HepG2 (cell line): ENCODE data around the gene SSBP4. TPM values are rescaled to one million over a fixed set of nuclear protein-coding genes. Genes with fewer than 3 reads are reported as not detected.

Source experiments
- ARNT2 ChIP-seq: sonication (generic); formaldehyde crosslinking; IDR thresholded peaks from 2 replicates; pipeline ENCODE4 v1.8.0; 2022; ENCODE audit warnings: mild to moderate bottlenecking, low read depth, missing genetic modification reagents, moderate library complexity
- ELF3 ChIP-seq: IDR thresholded peaks from 2 replicates; pipeline ENCODE4 v1.6.1; 2016; ENCODE audit warnings: missing genetic modification reagents, missing compliant biosample characterization
- JUND ChIP-seq: sonication (generic); formaldehyde crosslinking; IDR thresholded peaks from 2 replicates; pipeline ENCODE4 v1.8.0; 2022; ENCODE audit warnings: mild to moderate bottlenecking, missing genetic modification reagents
- KDM5B ChIP-seq: sonication (generic); formaldehyde crosslinking; IDR thresholded peaks from 2 replicates; pipeline ENCODE4 v1.4.0; 2020; ENCODE audit warnings: missing genetic modification reagents, mild to moderate bottlenecking, borderline replicate concordance
- KLF9 ChIP-seq: IDR thresholded peaks from 2 replicates; pipeline ENCODE4 v1.6.1; 2016; ENCODE audit warnings: low read depth
- PHF8 ChIP-seq: sonication (generic); formaldehyde crosslinking; IDR thresholded peaks from 2 replicates; pipeline ENCODE4 v1.5.0; 2020; ENCODE audit warnings: missing genetic modification reagents
- SAP130 ChIP-seq: IDR thresholded peaks from 2 replicates; pipeline ENCODE4 v1.6.1; 2016; ENCODE audit warnings: low read depth
- SP5 ChIP-seq: IDR thresholded peaks from 2 replicates; pipeline ENCODE4 v1.6.1; 2016; ENCODE audit warnings: low read depth, borderline replicate concordance
- ZKSCAN5 ChIP-seq: sonication (generic); formaldehyde crosslinking; IDR thresholded peaks from 2 replicates; pipeline ENCODE4 v1.5.1; 2020; ENCODE audit warnings: mild to moderate bottlenecking, missing genetic modification reagents
- ZMYM2 ChIP-seq: sonication (generic); formaldehyde crosslinking; IDR thresholded peaks from 2 replicates; pipeline ENCODE4 v1.8.0; 2022; ENCODE audit warnings: mild to moderate bottlenecking, missing genetic modification reagents
- ZNF143 ChIP-seq: sonication (generic); formaldehyde crosslinking; IDR thresholded peaks from 2 replicates; pipeline ENCODE4 v1.4.0; 2020; ENCODE audit warnings: missing genetic modification reagents
- ZNF543 ChIP-seq: sonication (generic); formaldehyde crosslinking; IDR thresholded peaks from 2 replicates; pipeline ENCODE4 v1.4.0; 2020; ENCODE audit warnings: mild to moderate bottlenecking, missing genetic modification reagents
- polyA plus RNA-seq, 8 experiments: library from polyadenylated mRNA; depleted of rRNA in 3 of 8; stranded (reverse) in 7 of 8; unstranded in 1 of 8; fragments of >200 nt; fragmentation: Illumina TruSeq in 4 of 8; extraction: Trizol in 4 of 8; gene quantifications; 2 replicates each; pipeline versions ENCODE4 v1.2.1 to v1.2.3, GENCODE V29; 2011 to 2016; ENCODE audit warnings: low read depth in 4 of 8, missing spikeins in 1 of 8, mixed read lengths in 1 of 8; ENCODE audit not compliant: insufficient read depth in 1 of 8
- total RNA-seq, 5 experiments: library from RNA; depleted of rRNA; stranded (reverse); fragments of >200 nt; fragmentation: Illumina TruSeq; extraction: Trizol; gene quantifications; 2 replicates each; pipeline ENCODE4 v1.2.3, GENCODE V29; 2016; ENCODE audit warnings: low read depth in 1 of 5
- TF ChIP-seq, protein P1 (sequence below): IDR thresholded peaks from 2 replicates; pipeline ENCODE4 v1.6.1; 2018; ENCODE audit warnings: missing genetic modification reagents
- TF ChIP-seq, protein P2 (sequence below): sonication (generic); formaldehyde crosslinking; IDR thresholded peaks from 2 replicates; pipeline ENCODE4 v1.4.0; 2020; ENCODE audit warnings: missing genetic modification reagents, borderline replicate concordance
- TF ChIP-seq, protein P3 (sequence below): sonication (generic); formaldehyde crosslinking; IDR thresholded peaks from 2 replicates; pipeline ENCODE4 v1.5.1; 2020; ENCODE audit warnings: mild to moderate bottlenecking, moderate library complexity, missing genetic modification reagents
- TF ChIP-seq, protein P4 (sequence below): sonication (generic); formaldehyde crosslinking; IDR thresholded peaks from 2 replicates; pipeline ENCODE4 v1.5.0; 2020; ENCODE audit warnings: missing genetic modification reagents
- TF ChIP-seq, protein P5 (sequence below): sonication (generic); formaldehyde crosslinking; IDR thresholded peaks from 2 replicates; pipeline ENCODE4 v1.4.0; 2020; ENCODE audit warnings: mild to moderate bottlenecking, missing genetic modification reagents
- TF ChIP-seq, protein P6 (sequence below): IDR thresholded peaks from 2 replicates; pipeline ENCODE4 v1.6.1; 2016

Gene SSBP4
- total and polyA plus RNA-seq, 2 of the 13 experiments (the other 11 are each of a cell fraction or from before 2014, with no cell fraction given): 20.8 to 39.5 TPM

DNA sequence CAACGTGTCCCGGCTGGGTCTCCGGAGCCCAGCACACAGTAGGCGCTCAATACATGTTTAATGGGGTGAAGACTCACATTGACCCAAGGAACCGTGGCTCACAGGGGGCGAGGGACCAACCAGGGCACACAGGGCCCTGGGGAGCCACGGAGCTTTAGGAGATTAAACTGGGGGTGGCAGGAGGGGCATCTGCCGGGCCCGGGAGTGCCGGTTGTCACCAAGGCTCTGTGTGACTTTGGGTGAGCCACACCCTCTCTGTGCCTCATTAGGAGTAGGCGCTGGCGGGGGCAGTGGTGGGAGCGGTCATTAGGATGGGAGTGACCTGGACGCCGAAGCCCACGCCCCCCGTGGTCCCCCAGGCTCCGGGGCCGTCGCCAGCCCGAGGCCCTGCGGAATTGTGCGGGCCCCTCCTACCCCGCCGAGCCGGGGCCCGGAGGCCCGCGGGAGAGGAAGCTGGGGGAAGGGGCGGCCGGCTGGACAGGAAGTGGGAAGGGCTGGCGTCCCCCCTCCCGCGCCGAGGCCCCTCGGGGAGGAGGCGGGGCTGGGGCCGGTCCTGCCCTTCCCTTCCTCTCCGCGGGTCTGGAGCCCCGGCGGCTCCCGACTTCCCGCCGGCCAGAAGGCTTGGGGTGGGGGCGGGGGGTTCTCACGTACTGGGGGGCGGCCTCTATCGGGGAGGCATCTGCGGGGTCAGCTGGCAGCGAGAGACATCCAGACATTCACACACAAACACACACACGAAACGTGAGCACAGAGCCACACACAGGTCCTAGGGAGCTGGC lies 1.8 kb upstream of the SSBP4 start (continued):
- TF ChIP-seq, protein P1, sequence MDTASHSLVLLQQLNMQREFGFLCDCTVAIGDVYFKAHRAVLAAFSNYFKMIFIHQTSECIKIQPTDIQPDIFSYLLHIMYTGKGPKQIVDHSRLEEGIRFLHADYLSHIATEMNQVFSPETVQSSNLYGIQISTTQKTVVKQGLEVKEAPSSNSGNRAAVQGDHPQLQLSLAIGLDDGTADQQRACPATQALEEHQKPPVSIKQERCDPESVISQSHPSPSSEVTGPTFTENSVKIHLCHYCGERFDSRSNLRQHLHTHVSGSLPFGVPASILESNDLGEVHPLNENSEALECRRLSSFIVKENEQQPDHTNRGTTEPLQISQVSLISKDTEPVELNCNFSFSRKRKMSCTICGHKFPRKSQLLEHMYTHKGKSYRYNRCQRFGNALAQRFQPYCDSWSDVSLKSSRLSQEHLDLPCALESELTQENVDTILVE (CRISPR knock-in tag): peak; percentile 58; the same call in 1 of the 2 replicates
- peak; percentile 83 for TF ChIP-seq SP5
- TF ChIP-seq, protein P2, sequence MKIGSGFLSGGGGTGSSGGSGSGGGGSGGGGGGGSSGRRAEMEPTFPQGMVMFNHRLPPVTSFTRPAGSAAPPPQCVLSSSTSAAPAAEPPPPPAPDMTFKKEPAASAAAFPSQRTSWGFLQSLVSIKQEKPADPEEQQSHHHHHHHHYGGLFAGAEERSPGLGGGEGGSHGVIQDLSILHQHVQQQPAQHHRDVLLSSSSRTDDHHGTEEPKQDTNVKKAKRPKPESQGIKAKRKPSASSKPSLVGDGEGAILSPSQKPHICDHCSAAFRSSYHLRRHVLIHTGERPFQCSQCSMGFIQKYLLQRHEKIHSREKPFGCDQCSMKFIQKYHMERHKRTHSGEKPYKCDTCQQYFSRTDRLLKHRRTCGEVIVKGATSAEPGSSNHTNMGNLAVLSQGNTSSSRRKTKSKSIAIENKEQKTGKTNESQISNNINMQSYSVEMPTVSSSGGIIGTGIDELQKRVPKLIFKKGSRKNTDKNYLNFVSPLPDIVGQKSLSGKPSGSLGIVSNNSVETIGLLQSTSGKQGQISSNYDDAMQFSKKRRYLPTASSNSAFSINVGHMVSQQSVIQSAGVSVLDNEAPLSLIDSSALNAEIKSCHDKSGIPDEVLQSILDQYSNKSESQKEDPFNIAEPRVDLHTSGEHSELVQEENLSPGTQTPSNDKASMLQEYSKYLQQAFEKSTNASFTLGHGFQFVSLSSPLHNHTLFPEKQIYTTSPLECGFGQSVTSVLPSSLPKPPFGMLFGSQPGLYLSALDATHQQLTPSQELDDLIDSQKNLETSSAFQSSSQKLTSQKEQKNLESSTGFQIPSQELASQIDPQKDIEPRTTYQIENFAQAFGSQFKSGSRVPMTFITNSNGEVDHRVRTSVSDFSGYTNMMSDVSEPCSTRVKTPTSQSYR (CRISPR knock-in tag): peak; percentile 71; the same call in 1 of the 2 replicates
- TF ChIP-seq, protein P3, sequence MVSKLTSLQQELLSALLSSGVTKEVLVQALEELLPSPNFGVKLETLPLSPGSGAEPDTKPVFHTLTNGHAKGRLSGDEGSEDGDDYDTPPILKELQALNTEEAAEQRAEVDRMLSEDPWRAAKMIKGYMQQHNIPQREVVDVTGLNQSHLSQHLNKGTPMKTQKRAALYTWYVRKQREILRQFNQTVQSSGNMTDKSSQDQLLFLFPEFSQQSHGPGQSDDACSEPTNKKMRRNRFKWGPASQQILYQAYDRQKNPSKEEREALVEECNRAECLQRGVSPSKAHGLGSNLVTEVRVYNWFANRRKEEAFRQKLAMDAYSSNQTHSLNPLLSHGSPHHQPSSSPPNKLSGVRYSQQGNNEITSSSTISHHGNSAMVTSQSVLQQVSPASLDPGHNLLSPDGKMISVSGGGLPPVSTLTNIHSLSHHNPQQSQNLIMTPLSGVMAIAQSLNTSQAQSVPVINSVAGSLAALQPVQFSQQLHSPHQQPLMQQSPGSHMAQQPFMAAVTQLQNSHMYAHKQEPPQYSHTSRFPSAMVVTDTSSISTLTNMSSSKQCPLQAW (CRISPR knock-in tag): 0 out of 2 replicates have a peak, but pooled peaks have one; percentile 65
- peak; percentile 78 for TF ChIP-seq ZMYM2 (CRISPR knock-in tag)
- no peak; the same call in 1 of the 2 replicates for TF ChIP-seq PHF8 (CRISPR knock-in tag)
- peak; percentile 83 for TF ChIP-seq ARNT2 (CRISPR knock-in tag)
- peak; percentile 59; the same call in 1 of the 2 replicates for TF ChIP-seq ELF3 (CRISPR knock-in tag)
- TF ChIP-seq, protein P4, sequence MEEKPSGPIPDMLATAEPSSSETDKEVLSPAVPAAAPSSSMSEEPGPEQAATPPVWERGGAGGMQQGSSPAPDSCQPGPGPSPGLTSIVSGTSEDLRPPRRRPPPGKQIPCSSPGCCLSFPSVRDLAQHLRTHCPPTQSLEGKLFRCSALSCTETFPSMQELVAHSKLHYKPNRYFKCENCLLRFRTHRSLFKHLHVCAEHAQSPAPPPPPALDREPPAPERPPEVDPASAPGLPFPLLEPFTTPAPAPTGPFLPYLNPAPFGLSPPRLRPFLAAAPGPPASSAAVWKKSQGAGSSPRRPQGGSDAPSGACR (CRISPR knock-in tag): no peak
- TF ChIP-seq SAP130 (CRISPR knock-in tag): peak; percentile 75
- TF ChIP-seq, protein P5, sequence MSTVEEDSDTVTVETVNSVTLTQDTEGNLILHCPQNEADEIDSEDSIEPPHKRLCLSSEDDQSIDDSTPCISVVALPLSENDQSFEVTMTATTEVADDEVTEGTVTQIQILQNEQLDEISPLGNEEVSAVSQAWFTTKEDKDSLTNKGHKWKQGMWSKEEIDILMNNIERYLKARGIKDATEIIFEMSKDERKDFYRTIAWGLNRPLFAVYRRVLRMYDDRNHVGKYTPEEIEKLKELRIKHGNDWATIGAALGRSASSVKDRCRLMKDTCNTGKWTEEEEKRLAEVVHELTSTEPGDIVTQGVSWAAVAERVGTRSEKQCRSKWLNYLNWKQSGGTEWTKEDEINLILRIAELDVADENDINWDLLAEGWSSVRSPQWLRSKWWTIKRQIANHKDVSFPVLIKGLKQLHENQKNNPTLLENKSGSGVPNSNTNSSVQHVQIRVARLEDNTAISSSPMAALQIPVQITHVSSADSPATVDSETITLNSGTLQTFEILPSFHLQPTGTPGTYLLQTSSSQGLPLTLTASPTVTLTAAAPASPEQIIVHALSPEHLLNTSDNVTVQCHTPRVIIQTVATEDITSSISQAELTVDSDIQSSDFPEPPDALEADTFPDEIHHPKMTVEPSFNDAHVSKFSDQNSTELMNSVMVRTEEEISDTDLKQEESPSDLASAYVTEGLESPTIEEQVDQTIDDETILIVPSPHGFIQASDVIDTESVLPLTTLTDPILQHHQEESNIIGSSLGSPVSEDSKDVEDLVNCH (CRISPR knock-in tag): no peak
- no peak for TF ChIP-seq JUND (CRISPR knock-in tag)
- TF ChIP-seq, protein P6, sequence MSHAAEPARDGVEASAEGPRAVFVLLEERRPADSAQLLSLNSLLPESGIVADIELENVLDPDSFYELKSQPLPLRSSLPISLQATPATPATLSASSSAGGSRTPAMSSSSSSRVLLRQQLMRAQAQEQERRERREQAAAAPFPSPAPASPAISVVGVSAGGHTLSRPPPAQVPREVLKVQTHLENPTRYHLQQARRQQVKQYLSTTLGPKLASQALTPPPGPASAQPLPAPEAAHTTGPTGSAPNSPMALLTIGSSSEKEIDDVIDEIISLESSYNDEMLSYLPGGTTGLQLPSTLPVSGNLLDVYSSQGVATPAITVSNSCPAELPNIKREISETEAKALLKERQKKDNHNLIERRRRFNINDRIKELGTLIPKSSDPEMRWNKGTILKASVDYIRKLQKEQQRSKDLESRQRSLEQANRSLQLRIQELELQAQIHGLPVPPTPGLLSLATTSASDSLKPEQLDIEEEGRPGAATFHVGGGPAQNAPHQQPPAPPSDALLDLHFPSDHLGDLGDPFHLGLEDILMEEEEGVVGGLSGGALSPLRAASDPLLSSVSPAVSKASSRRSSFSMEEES (CRISPR knock-in tag): peak; percentile 70; the same call in 1 of the 2 replicates
- peak; percentile 45; the same call in 1 of the 2 replicates for TF ChIP-seq ZNF143 (CRISPR knock-in tag)
- TF ChIP-seq ZKSCAN5: no peak
- no peak for TF ChIP-seq ZNF543 (CRISPR knock-in tag)
- TF ChIP-seq KLF9 (CRISPR knock-in tag): no peak
- TF ChIP-seq KDM5B (CRISPR knock-in tag): peak; percentile 27; the same call in 1 of the 2 replicates
